T-helper 17 cell (primary cell): ENCODE results near the gene ISM1. TPM values are rescaled to one million over a fixed set of nuclear protein-coding genes. Genes with fewer than 3 reads are reported as not detected.

Source experiments
- ATAC-seq: fragments of 150-1000 bp; cut with Tn5 transposase; 2 replicates; pipeline ENCODE4 v1.10.0; 2021; ENCODE audit warnings: mild to moderate bottlenecking, moderate library complexity
- DNase-seq, 3 donors: peaks; one replicate each; pipeline versions ENCODE4 v3.0.0 to v3.0.0-alpha.2; 2020 to 2021
- H3K9me3 ChIP-seq: one replicate; pipeline ENCODE4 v1.7.0; 2013; ENCODE audit warnings: low read length, mild to moderate bottlenecking; ENCODE audit not compliant: control insufficient read depth, poor library complexity, severe bottlenecking
- H3K27ac Mint-ChIP-seq: one replicate; pipeline ENCODE4 v1.8.0; 2022; ENCODE audit warnings: mild to moderate bottlenecking, moderate library complexity, mixed read lengths
- H3K27me3 Mint-ChIP-seq: one replicate; pipeline ENCODE4 v1.8.0; 2022; ENCODE audit warnings: mixed read lengths
- H3K36me3 Mint-ChIP-seq: one replicate; pipeline ENCODE4 v1.8.0; 2022; ENCODE audit warnings: low read depth, mixed read lengths
- H3K4me1 Mint-ChIP-seq: one replicate; pipeline ENCODE4 v1.8.0; 2022; ENCODE audit warnings: mild to moderate bottlenecking, mixed read lengths
- H3K4me3 Mint-ChIP-seq: one replicate; pipeline ENCODE4 v1.8.0; 2022; ENCODE audit warnings: mild to moderate bottlenecking, moderate library complexity, mixed read lengths
- total RNA-seq, 4 donors: library from RNA in 2 of 4; stranded (reverse) in 2 of 4; gene quantifications; one replicate each; pipeline ENCODE4 v1.2.3 and lab custom pipeline; 2022 to 2026

ISM1 gene
- total RNA-seq, 2 donors from 2014 or later = 3.2 to 7.8 TPM

DNA sequence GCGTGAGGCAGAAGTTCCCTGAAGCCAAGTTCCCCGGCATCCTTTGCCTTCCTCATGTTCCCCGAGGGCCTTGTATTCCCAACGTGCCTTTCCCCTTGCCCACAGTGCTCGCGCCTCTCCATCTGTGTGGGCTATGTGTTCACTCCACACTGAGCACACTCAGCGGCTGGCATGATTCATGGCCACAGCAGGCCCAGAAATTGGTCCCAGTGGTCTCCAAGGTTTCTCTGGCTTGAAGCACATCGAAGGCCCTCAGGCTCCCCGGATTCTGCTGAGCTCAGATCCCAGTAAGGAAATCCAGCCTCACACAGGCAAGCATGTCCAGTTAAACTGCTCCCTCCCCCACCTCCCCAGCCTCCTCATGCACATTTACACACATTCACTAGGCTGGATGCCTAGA, 123.6 kb downstream of the ISM1 start:
- H3K9me3 ChIP-seq = no peaks in the 10 kb centered on the region
- no peaks in the 10 kb centered on the region for H3K27me3 Mint-ChIP-seq
- ATAC-seq = no peak
- no peak overlapping the region for H3K4me3 Mint-ChIP-seq
- H3K36me3 Mint-ChIP-seq = no peaks in the 10 kb centered on the region
- DNase-seq = no peak
- H3K27ac Mint-ChIP-seq = no peak overlapping the region
- no peaks in the 10 kb centered on the region for H3K4me1 Mint-ChIP-seq

GRCh38 chr20:13348311-13349234, 127.5 kb downstream of the ISM1 start:
- ATAC-seq (no peak), DNase-seq (no peak)
- H3K27ac Mint-ChIP-seq = no peak overlapping the region
- no peaks in the 10 kb centered on the region for H3K4me1 Mint-ChIP-seq
- no peak overlapping the region for H3K4me3 Mint-ChIP-seq
- H3K36me3 Mint-ChIP-seq = no peaks in the 10 kb centered on the region
- H3K27me3 Mint-ChIP-seq = no peaks in the 10 kb centered on the region
- H3K9me3 ChIP-seq = no peaks in the 10 kb centered on the region

- Mint-ChIP-seq H3K27me3 (no peaks in the 10 kb centered on the region), H3K4me1 (no peaks in the 10 kb centered on the region), H3K4me3 (no peak overlapping the region), H3K36me3 (no peaks in the 10 kb centered on the region), H3K27ac (no peak overlapping the region)
- ATAC-seq = no peak
- no peaks in the 10 kb centered on the region for H3K9me3 ChIP-seq
- DNase-seq = no peak
Observed at GRCh38 chr20:13349235-13349604, 128.1 kb downstream of the ISM1 start.

Other genes with a start within 250 kb of the ISM1 start
- under 1 TPM; 0.42 to 0.44 TPM for gene SPTLC3, start 212.3 kb upstream of the ISM1 start, total RNA-seq